Kidney (tissue), 14 donors: ENCODE measurements around the gene SIK3. TPM values are rescaled to one million over a fixed set of nuclear protein-coding genes. Genes with fewer than 3 reads are reported as not detected.
"Not testable (repeated sequence)": the region's sequence is repeated elsewhere in the genome, so short reads cannot be mapped to it uniquely, and the experiment has no call there.

Source experiments
- DNase-seq, 5 donors: peaks; one replicate each; pipeline ENCODE4 v3.0.0-alpha.2; 2013 to 2020
- FAIRE-seq: peaks from 2 replicates; lab custom pipeline; 2012; peaks lifted over from hg19 to GRCh38; lab: Jason Lieb, UNC
- H3K27ac ChIP-seq, 2 donors: one replicate each; pipeline ENCODE4 v1.7.0; 2013; ENCODE audit warnings: low read depth in 2 of 2, low read length in 2 of 2, inconsistent platforms in 1 of 2
- H3K27me3 ChIP-seq: one replicate; pipeline ENCODE4 v1.7.1; 2013; ENCODE audit warnings: low read length, inconsistent platforms; ENCODE audit not compliant: control insufficient read depth, insufficient read depth
- H3K36me3 ChIP-seq, 3 donors: one replicate each; pipeline versions ENCODE4 v1.7.0 to v1.7.1; 2013; ENCODE audit warnings: low read length in 3 of 3, control low read depth in 1 of 3, inconsistent platforms in 1 of 3; ENCODE audit not compliant: insufficient read depth in 3 of 3, control insufficient read depth in 2 of 3
- H3K4me1 ChIP-seq, 3 donors: one replicate each; pipeline versions ENCODE4 v1.7.0 to v1.7.1; 2013; ENCODE audit warnings: low read length in 3 of 3, inconsistent platforms in 1 of 3, low read depth in 1 of 3; ENCODE audit not compliant: control insufficient read depth in 2 of 3, insufficient read depth in 2 of 3
- H3K4me3 ChIP-seq, 3 donors: one replicate each; pipeline versions ENCODE4 v1.7.0 to v1.8.1; 2013; ENCODE audit warnings: low read length in 3 of 3, control low read depth in 1 of 3, inconsistent platforms in 1 of 3
- H3K9ac ChIP-seq, 3 donors: one replicate each; pipeline versions ENCODE4 v1.7.0 to v1.7.1; 2013; ENCODE audit warnings: low read length in 3 of 3, control low read depth in 1 of 3, inconsistent platforms in 1 of 3
- H3K9me3 ChIP-seq, 3 donors: one replicate each; pipeline versions ENCODE4 v1.7.0 to v1.7.1; 2013; ENCODE audit warnings: low read length in 3 of 3, control low read depth in 1 of 3, inconsistent platforms in 1 of 3; ENCODE audit not compliant: control insufficient read depth in 2 of 3, insufficient read depth in 1 of 3
- intact Hi-C: fragments of 100-400 bp; cut with DNase I; formaldehyde crosslinking; loops from one replicate; pipeline ENCODE4 v1.11.1; 2022
- polyA plus RNA-seq: library from polyadenylated mRNA; stranded (reverse); fragments of 350-450 nt; fragmentation: Illumina TruSeq; extraction: RNeasy Lipid Tissue Mini Kit (QIAGEN cat#74804); gene quantifications from one replicate; pipeline ENCODE4 v1.2.3, GENCODE V29; 2014; ENCODE audit warnings: low read depth, low replicate concordance; ENCODE audit not compliant: insufficient read depth
- total RNA-seq: library from RNA; stranded (reverse); fragmentation: NEBNext Ultra II Directional; extraction: Animal tissue kit (Norgen Biotek cat#: 25700); gene quantifications from one replicate; pipeline ENCODE4 v1.2.1, GENCODE V29; 2021
- TF ChIP-seq, protein P1 (sequence below): IDR thresholded peaks from 3 replicates; pipeline ENCODE4 v1.5.1; 2012; ENCODE audit warnings: mild to moderate bottlenecking, moderate library complexity, borderline replicate concordance; ENCODE audit not compliant: insufficient read depth; ENCODE audit errors: extremely low read depth
- donor health status: control.
- donor health status: control.
- donor health status: control.
- donor health status: control.
- donor health status: control.
- donor health status: DM: yes; HTN: yes; CAD: no.
- donor health status: Normal renal cell carcinoma (clear cell type).

The SIK3 gene
- total and polyA plus RNA-seq, 2 donors from 2014 or later = 12.3 to 50.7 TPM

DNA sequence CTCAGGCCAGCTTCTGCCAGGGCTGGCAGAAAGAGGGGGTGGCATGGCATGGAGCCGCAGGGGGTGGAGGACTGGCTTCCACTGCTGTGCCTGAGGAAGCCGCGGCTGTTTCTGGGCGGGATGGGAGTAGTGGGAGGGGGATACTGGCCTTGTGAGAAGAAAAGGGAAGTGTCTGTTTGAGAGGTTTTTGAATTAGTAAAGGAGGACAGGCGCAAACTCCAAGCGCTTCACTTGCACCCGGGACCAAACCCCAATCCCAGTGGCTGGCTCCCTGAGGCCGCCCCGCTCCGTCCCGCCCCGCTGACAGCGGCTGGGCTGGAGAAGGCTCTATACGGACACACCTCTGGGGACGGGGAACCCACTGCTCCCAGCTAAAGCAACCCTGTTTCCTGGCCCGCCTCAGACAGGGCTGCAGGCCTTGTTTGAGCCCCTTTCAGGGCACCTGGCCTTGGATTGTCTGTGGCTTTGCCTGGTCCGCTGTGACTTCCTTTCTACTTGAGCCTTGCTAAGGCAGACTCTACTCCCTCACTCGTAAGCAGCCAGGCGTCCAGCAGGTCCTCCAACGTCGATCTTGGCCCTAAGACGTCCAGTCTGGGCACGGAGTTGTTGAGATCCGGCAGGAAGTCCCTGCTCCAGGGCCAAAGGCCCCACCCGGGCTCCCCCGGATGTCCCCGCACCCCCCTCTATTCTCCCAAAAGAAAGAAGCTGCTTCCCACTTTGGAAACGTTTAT lies 263.0 kb downstream of the SIK3 start:
- H3K4me3 ChIP-seq = peak overlapping the region in 1 of 3 donors; percentile 50
- TF ChIP-seq, protein P1, sequence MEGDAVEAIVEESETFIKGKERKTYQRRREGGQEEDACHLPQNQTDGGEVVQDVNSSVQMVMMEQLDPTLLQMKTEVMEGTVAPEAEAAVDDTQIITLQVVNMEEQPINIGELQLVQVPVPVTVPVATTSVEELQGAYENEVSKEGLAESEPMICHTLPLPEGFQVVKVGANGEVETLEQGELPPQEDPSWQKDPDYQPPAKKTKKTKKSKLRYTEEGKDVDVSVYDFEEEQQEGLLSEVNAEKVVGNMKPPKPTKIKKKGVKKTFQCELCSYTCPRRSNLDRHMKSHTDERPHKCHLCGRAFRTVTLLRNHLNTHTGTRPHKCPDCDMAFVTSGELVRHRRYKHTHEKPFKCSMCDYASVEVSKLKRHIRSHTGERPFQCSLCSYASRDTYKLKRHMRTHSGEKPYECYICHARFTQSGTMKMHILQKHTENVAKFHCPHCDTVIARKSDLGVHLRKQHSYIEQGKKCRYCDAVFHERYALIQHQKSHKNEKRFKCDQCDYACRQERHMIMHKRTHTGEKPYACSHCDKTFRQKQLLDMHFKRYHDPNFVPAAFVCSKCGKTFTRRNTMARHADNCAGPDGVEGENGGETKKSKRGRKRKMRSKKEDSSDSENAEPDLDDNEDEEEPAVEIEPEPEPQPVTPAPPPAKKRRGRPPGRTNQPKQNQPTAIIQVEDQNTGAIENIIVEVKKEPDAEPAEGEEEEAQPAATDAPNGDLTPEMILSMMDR = no peak
- no peaks in the 10 kb centered on the region for H3K27me3 ChIP-seq
- no peaks in the 10 kb centered on the region for H3K9me3 ChIP-seq
- peaks cover 0 to 8% (median 6%) of the 10 kb centered on the region in 3 donors for H3K4me1 ChIP-seq
- intact Hi-C loops = no loop called here
- peak overlapping the region; percentile 36 to 49 for H3K27ac ChIP-seq
- FAIRE-seq (no peak), DNase-seq (no peak)
- H3K36me3 ChIP-seq = no peaks in the 10 kb centered on the region
- H3K9ac ChIP-seq = no peak overlapping the region

DNA sequence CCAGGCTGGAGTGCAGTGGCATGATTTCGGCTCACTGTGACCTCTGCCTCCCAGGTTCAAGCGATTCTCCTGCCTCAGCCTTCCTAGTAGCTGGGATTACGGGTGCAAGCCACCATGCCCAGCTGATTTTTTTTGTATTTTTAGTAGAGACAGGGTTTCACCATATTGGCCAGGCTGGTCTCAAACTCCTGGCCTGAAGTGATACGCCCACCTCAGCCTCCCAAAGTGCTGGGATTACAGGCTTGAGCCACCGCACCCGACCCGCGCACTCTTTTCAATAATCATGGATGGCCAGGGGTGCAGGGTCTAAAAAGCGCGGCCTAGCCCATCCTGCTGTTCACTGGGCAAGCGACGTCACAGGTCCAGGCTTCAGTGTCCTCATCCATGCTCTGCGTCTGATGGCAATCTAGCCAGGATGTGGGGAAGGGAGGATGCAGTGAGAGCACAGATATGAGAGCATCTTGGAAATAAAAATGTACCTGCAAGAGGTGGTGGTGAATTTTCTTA lies 263.6 kb downstream of the SIK3 start:
- intact Hi-C loops, H3K9me3 ChIP-seq, FAIRE-seq, H3K4me3 ChIP-seq, H3K9ac ChIP-seq, H3K27me3 ChIP-seq, H3K36me3 ChIP-seq, H3K27ac ChIP-seq, H3K4me1 ChIP-seq, DNase-seq: not testable (repeated sequence)

DNA sequence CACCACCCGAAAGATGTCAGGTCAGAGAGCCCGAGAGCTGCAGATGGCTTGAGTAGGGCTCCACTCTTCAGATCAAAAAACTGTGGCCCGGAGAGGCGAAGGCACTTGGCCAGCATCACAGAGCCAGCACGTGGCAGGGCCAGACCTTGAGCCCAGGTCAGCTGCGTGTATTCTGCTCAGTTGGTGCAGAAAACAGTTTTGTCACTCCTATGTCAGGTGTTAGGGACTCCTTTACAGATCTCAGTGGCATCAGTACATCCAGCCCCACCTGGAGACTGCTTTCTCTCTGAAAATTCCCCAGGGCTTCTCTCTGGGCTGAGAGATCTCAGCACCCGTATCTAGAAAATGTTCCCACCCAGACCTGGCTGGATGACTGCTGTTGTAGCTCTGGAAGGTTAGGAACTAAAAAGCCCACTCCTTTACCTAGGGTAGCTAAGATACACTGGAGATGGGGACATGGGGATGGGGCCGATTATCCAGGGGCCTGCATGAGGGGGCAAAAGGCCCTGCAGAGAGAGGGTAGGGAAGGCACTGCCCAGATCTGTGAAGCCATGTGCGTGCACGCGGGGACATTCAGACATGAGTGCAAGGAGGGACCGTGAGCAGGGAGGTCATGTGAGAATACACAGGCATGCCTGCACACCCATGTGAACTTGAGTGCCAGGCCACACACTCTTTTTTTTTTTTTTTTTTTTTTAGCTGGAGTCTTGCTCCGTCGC lies 264.3 kb downstream of the SIK3 start:
- no peak overlapping the region for H3K27ac ChIP-seq
- DNase-seq (no peak), FAIRE-seq (no peak)
- H3K9me3 ChIP-seq = no peaks in the 10 kb centered on the region
- TF ChIP-seq, protein P1 = no peak
- H3K9ac ChIP-seq = no peak overlapping the region
- intact Hi-C loops = no loop called here
- no peak overlapping the region for H3K4me3 ChIP-seq
- peaks cover 0 to 8% (median 6%) of the 10 kb centered on the region in 3 donors for H3K4me1 ChIP-seq
- H3K36me3 ChIP-seq = no peaks in the 10 kb centered on the region
- no peaks in the 10 kb centered on the region for H3K27me3 ChIP-seq

DNA sequence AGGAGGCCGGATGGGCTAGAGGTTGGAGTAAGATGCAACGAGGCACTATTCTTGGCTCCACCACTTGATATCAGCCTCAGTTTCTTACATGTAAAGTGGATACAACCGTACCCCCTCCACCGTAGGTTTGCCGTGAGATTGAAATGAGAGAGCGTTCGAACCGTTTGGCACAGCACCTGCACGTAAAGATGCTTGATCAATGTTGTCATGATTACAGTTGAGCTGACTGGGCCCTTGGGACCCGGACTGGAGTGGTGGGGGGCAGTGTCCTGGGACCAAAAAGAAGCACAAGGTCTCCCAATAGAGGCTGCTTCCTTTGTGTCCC lies 264.8 kb downstream of the SIK3 start:
- DNase-seq (no peak), FAIRE-seq (no peak)
- H3K9ac ChIP-seq = no peak overlapping the region
- H3K4me3 ChIP-seq = no peak overlapping the region
- H3K4me1 ChIP-seq = peaks cover 0 to 8% (median 6%) of the 10 kb centered on the region in 3 donors
- no peak overlapping the region for H3K27ac ChIP-seq
- intact Hi-C loops = no loop called here
- no peaks in the 10 kb centered on the region for H3K27me3 ChIP-seq
- TF ChIP-seq, protein P1 = no peak
- H3K9me3 ChIP-seq = no peaks in the 10 kb centered on the region
- H3K36me3 ChIP-seq = no peaks in the 10 kb centered on the region
